PC-9 (cell line): ENCODE measurements around the gene PALLD.

ENCODE experiments used
- EZH2 ChIP-seq: fragments of 200-600 bp; sonication (generic); IDR thresholded peaks from 2 replicates; pipeline ENCODE4 v1.8.0; 2017; ENCODE audit warnings: antibody characterized with exemption, low read depth
- TF ChIP-seq, protein P1 (sequence below): fragments of 200-600 bp; sonication (generic); conservative IDR thresholded peaks from 2 replicates; pipeline ENCODE4 v1.6.1; 2017; ENCODE audit warnings: mixed run types, antibody characterized with exemption, mild to moderate bottlenecking, moderate library complexity

DNA sequence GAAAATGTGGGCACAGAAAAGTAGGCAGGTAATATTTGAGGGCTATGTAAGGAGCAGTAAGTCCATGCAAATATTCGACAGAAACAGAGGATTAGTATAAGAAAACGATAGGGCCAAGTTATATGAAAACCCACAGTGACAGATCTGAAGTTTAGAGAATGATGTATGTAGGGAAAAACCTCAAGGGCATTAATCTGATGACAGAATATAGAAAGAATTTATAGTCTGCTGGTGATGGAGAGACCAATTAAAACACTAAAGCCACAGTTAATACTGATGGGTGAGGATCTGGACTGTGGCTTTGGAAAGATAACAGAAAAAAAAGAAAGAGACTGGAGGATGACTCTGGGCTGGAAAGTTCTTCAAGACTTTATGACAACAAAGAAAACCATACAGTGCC is 169.7 kb downstream of the PALLD start:
- TF ChIP-seq, protein P1, sequence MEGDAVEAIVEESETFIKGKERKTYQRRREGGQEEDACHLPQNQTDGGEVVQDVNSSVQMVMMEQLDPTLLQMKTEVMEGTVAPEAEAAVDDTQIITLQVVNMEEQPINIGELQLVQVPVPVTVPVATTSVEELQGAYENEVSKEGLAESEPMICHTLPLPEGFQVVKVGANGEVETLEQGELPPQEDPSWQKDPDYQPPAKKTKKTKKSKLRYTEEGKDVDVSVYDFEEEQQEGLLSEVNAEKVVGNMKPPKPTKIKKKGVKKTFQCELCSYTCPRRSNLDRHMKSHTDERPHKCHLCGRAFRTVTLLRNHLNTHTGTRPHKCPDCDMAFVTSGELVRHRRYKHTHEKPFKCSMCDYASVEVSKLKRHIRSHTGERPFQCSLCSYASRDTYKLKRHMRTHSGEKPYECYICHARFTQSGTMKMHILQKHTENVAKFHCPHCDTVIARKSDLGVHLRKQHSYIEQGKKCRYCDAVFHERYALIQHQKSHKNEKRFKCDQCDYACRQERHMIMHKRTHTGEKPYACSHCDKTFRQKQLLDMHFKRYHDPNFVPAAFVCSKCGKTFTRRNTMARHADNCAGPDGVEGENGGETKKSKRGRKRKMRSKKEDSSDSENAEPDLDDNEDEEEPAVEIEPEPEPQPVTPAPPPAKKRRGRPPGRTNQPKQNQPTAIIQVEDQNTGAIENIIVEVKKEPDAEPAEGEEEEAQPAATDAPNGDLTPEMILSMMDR = no peak
- TF ChIP-seq EZH2 = no peak
